ENCODE measurements around the gene TMEM272.

Gene TMEM272

DNA sequence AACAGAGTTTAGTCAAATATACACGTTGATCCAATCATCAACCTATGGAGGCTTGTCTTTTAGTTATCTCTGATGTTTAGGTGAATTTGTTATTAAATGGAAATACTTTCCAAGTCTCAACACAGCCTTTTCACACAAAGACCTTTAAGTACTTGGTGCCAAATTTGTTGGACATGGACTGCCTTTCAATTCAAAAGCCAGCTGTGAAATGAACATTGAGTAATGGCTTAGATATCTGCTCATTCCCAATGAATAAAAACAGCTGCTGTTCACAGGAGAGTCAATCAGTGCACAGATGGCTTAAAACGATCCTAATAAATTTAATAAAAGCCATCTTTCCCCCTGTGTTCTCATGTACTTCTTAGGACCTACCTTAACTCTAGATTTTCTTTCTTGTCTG lies 21.1 kb downstream of the TMEM272 start:
- no peak for TF ChIP-seq EZH2 (IDR thresholded peaks at IDR 0.05; ENCODE audit: borderline replicate concordance, low read depth, low read length, severe bottlenecking)
- TF ChIP-seq CTCF (IDR thresholded peaks at IDR 0.05; ENCODE audit: borderline replicate concordance, extremely low read depth, low read length, poor library complexity, severe bottlenecking), result no peak
- no peaks in the 10 kb centered on the region for H4K20me1 ChIP-seq (ENCODE audit: insufficient read depth, low read length)
- no peak overlapping the region for H3K27ac ChIP-seq (ENCODE audit: low read length)
- H2AFZ ChIP-seq (ENCODE audit: low read depth, low read length), result no peak overlapping the region
- DNase-seq (no peak), ATAC-seq (ENCODE audit: insufficient read depth, low read depth) (no peak)
- no peak overlapping the region for H3K4me3 ChIP-seq (ENCODE audit: low read depth in 1 of 2, low read length in 2 of 2)
- H3K36me3 ChIP-seq (ENCODE audit: insufficient read depth, low read length), result no peaks in the 10 kb centered on the region
- H3K9me3 ChIP-seq (ENCODE audit: insufficient read depth, low read length, severe bottlenecking), result no peaks in the 10 kb centered on the region
- no peaks in the 10 kb centered on the region for H3K79me2 ChIP-seq (ENCODE audit: insufficient read depth, low read length)
- peaks cover 30% of the 10 kb centered on the region for H3K27me3 ChIP-seq (ENCODE audit: insufficient read depth, low read length, poor library complexity)
- peaks cover 12% of the 10 kb centered on the region for H3K4me1 ChIP-seq (ENCODE audit: insufficient read depth, low read length)
- H3K9ac ChIP-seq (ENCODE audit: low read depth, low read length), result no peak overlapping the region
- no peak overlapping the region for H3K4me2 ChIP-seq (ENCODE audit: insufficient read depth, low read length)

GRCh38 chr13:51823359-51823758 lies 21.6 kb downstream of the TMEM272 start:
- H3K27ac ChIP-seq (ENCODE audit: low read length), result no peak overlapping the region
- no peak overlapping the region for H3K4me3 ChIP-seq (ENCODE audit: low read depth in 1 of 2, low read length in 2 of 2)
- TF ChIP-seq EZH2 (IDR thresholded peaks at IDR 0.05; ENCODE audit: borderline replicate concordance, low read depth, low read length, severe bottlenecking) (no peak), CTCF (IDR thresholded peaks at IDR 0.05; ENCODE audit: borderline replicate concordance, extremely low read depth, low read length, poor library complexity, severe bottlenecking) (no peak)
- no peaks in the 10 kb centered on the region for H4K20me1 ChIP-seq (ENCODE audit: insufficient read depth, low read length)
- no peak overlapping the region for H3K9ac ChIP-seq (ENCODE audit: low read depth, low read length)
- no peaks in the 10 kb centered on the region for H3K36me3 ChIP-seq (ENCODE audit: insufficient read depth, low read length)
- DNase-seq, result no peak
- H3K9me3 ChIP-seq (ENCODE audit: insufficient read depth, low read length, severe bottlenecking), result no peaks in the 10 kb centered on the region
- H3K4me2 ChIP-seq (ENCODE audit: insufficient read depth, low read length), result no peak overlapping the region
- no peaks in the 10 kb centered on the region for H3K79me2 ChIP-seq (ENCODE audit: insufficient read depth, low read length)
- H3K27me3 ChIP-seq (ENCODE audit: insufficient read depth, low read length, poor library complexity), result peaks cover 27% of the 10 kb centered on the region
- H2AFZ ChIP-seq (ENCODE audit: low read depth, low read length), result no peak overlapping the region
- ATAC-seq (ENCODE audit: insufficient read depth, low read depth), result no peak
- peaks cover 12% of the 10 kb centered on the region for H3K4me1 ChIP-seq (ENCODE audit: insufficient read depth, low read length)

DNA sequence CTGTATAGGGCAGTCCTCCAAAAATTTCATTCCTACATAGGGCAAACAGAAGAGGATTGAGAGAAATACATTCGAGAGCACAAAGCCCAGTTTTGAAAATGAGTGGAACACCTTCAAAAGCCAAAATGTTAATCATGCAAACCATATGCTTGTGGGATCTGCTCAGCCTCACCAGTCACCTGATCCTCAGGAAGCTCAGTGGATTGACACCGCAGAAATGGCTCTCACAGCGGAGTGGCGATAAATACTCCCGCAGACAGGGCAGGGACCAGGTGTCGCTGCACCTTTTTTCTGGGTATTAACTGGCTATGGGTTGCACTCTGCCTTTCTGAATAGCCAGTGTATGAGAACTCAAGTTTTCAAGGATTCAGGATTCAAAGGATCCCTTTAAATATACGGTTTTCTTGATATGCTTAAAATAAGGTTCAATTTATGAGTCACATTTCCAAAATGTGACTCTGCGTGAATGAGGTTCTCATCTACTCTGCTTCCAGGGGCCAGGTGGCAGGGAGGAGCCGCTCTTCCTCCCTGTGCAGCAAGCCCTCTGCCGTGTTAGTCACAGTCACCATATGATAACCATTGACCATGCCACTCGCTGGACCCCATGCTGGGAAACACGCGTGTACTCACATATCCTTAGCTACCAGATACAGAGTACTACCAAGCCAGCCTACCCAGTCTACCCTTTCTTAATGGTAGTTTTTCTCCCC lies 22.7 kb downstream of the TMEM272 start:
- TF ChIP-seq EZH2 (IDR thresholded peaks at IDR 0.05; ENCODE audit: borderline replicate concordance, low read depth, low read length, severe bottlenecking) (no peak), CTCF (IDR thresholded peaks at IDR 0.05; ENCODE audit: borderline replicate concordance, extremely low read depth, low read length, poor library complexity, severe bottlenecking) (no peak)
- no peak overlapping the region for H3K4me2 ChIP-seq (ENCODE audit: insufficient read depth, low read length)

More for the DNA sequence above, 22.7 kb downstream of the TMEM272 start:
- Histone ChIP-seq H3K4me1 (ENCODE audit: insufficient read depth, low read length) (peaks cover 12% of the 10 kb centered on the region), H3K27me3 (ENCODE audit: insufficient read depth, low read length, poor library complexity) (peaks cover 27% of the 10 kb centered on the region), H3K9me3 (ENCODE audit: insufficient read depth, low read length, severe bottlenecking) (no peaks in the 10 kb centered on the region), H2AFZ (ENCODE audit: low read depth, low read length) (no peak overlapping the region), H3K79me2 (ENCODE audit: insufficient read depth, low read length) (no peaks in the 10 kb centered on the region), H4K20me1 (ENCODE audit: insufficient read depth, low read length) (no peaks in the 10 kb centered on the region), H3K4me3 (ENCODE audit: low read depth in 1 of 2, low read length in 2 of 2) (no peak overlapping the region), H3K27ac (ENCODE audit: low read length) (no peak overlapping the region), H3K36me3 (ENCODE audit: insufficient read depth, low read length) (no peaks in the 10 kb centered on the region), H3K9ac (ENCODE audit: low read depth, low read length) (no peak overlapping the region)
- no peak for ATAC-seq (ENCODE audit: insufficient read depth, low read depth)
- no peak for DNase-seq
